NCI-H69 (cell line): ENCODE data around the gene PIK3R6.

Experiments
- DNase-seq: peaks from one replicate; lab custom pipeline; 2025; lab: John Stamatoyannopoulos, UW

PIK3R6 gene

GRCh38 chr17:8849311-8850041, 18.0 kb downstream of the PIK3R6 start:
- no peak for DNase-seq

- no peak for DNase-seq
These were observed 19.6 kb downstream of the PIK3R6 start for GRCh38 chr17:8847891-8848290.

- no peak for DNase-seq
These were observed 20.7 kb downstream of the PIK3R6 start for GRCh38 chr17:8846768-8847211.

- no peak for DNase-seq
These were observed 22.9 kb downstream of the PIK3R6 start for GRCh38 chr17:8844229-8845218.

- no peak for DNase-seq
These were observed 24.1 kb downstream of the PIK3R6 start for GRCh38 chr17:8843344-8843743.

- peak; percentile 44 for DNase-seq
These were observed 25.6 kb downstream of the PIK3R6 start for GRCh38 chr17:8841844-8842243.

- peak; percentile 16 for DNase-seq
These were observed 28.0 kb downstream of the PIK3R6 start for GRCh38 chr17:8839410-8839935.

GRCh38 chr17:8838551-8839095, 28.9 kb downstream of the PIK3R6 start:
- DNase-seq = no peak

- DNase-seq = peak; percentile 12
These were observed 29.9 kb downstream of the PIK3R6 start for GRCh38 chr17:8837563-8838075.

GRCh38 chr17:8836821-8837562, 30.5 kb downstream of the PIK3R6 start:
- no peak for DNase-seq

- DNase-seq = no peak
These were observed 31.7 kb downstream of the PIK3R6 start for GRCh38 chr17:8835631-8836364.

GRCh38 chr17:8835106-8835505, 32.4 kb downstream of the PIK3R6 start:
- DNase-seq = no peak

- peak; percentile 80 for DNase-seq
These were observed 34.6 kb downstream of the PIK3R6 start for GRCh38 chr17:8832711-8833352.

GRCh38 chr17:8831234-8831849, 36.1 kb downstream of the PIK3R6 start:
- DNase-seq = peak; percentile 34

- no peak for DNase-seq
These were observed 37.3 kb downstream of the PIK3R6 start for GRCh38 chr17:8830141-8830540.

- no peak for DNase-seq
These were observed 38.2 kb downstream of the PIK3R6 start for GRCh38 chr17:8829036-8829941.

- DNase-seq = no peak
These were observed 39.0 kb downstream of the PIK3R6 start for GRCh38 chr17:8828517-8828875.

GRCh38 chr17:8826808-8827435, 40.6 kb downstream of the PIK3R6 start:
- DNase-seq = no peak
